ENCODE results near the gene FASTKD2. TPM values are rescaled to one million over a fixed set of nuclear protein-coding genes. Genes with fewer than 3 reads are reported as not detected.

The FASTKD2 gene
- total and polyA plus RNA-seq, 2 donors (not counting 3 experiments of a cell fraction or from before 2014, with no cell fraction given) = 20.6 to 22.6 TPM

DNA sequence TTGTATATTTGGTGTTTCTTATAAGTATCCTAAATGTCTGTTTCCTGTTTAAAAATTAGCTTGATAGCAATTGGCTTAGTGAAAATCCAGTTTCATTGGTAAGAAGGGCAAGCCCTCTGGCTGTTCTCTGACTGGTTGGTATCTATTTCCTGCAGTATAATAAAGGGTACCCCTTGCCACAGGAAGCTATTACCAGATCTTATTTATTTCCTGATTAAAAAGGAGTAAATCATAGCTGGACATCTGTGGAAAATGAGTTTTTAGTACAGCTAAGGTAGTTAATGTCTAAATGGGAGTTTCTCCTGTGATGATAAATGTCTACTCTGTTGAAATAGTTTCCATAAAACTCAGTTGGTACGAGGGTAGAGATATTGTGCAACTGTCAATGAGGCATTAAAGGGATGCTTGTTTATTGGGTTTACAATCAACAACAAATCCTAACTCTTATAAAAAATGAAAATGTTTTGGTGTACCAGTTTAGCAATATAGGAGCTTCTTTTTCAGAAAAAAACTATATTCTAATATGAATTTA is 58.7 kb downstream of the FASTKD2 start:
- CTCF ChIA-PET = no interaction called here
- FAIRE-seq (no peak), DNase-seq (ENCODE audit: low read depth, low spot score) (no peak)
- POLR2A ChIA-PET = no interaction called here
- H3K4me1 ChIP-seq (ENCODE audit: control insufficient read depth, extremely low read depth, insufficient read depth, low read length) = no peaks in the 10 kb centered on the region
- no peaks in the 10 kb centered on the region for H3K36me3 ChIP-seq (ENCODE audit: control insufficient read depth in 2 of 2, extremely low read depth in 1 of 2, insufficient read depth in 2 of 2, low read length in 2 of 2)
- dilution Hi-C loops (cut with MboI; ENCODE audit: extremely low pct_ligation_motif_present, low sequenced_read_pairs) (no loop called here), intact Hi-C loops (cut with micrococcal nuclease) (no loop called here)
- TF ChIP-seq FOS (IDR thresholded peaks at IDR 0.05; ENCODE audit: borderline replicate concordance, insufficient read depth, low read length) = no peak
- TF ChIP-seq POLR2AphosphoS5 (IDR thresholded peaks at IDR 0.05; ENCODE audit: insufficient read depth, low read depth, low read length) = no peak
- TF ChIP-seq JUN (IDR thresholded peaks at IDR 0.05; ENCODE audit: borderline replicate concordance, insufficient read depth, insufficient read length, low read depth) = no peak
- TF ChIP-seq POLR2A (IDR thresholded peaks at IDR 0.05; ENCODE audit: low read depth, low read length) = no peak
- TF ChIP-seq EZH2 (IDR thresholded peaks at IDR 0.05; ENCODE audit: borderline replicate concordance, low read depth, low read length, severe bottlenecking) = no peak
- TF ChIP-seq, protein P1, sequence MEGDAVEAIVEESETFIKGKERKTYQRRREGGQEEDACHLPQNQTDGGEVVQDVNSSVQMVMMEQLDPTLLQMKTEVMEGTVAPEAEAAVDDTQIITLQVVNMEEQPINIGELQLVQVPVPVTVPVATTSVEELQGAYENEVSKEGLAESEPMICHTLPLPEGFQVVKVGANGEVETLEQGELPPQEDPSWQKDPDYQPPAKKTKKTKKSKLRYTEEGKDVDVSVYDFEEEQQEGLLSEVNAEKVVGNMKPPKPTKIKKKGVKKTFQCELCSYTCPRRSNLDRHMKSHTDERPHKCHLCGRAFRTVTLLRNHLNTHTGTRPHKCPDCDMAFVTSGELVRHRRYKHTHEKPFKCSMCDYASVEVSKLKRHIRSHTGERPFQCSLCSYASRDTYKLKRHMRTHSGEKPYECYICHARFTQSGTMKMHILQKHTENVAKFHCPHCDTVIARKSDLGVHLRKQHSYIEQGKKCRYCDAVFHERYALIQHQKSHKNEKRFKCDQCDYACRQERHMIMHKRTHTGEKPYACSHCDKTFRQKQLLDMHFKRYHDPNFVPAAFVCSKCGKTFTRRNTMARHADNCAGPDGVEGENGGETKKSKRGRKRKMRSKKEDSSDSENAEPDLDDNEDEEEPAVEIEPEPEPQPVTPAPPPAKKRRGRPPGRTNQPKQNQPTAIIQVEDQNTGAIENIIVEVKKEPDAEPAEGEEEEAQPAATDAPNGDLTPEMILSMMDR (IDR thresholded peaks at IDR 0.05; ENCODE audit: extremely low read depth in 1 of 2, insufficient read depth in 1 of 2, low read depth in 1 of 2, low read length in 2 of 2) = no peak
- no peak for TF ChIP-seq GATA2 (IDR thresholded peaks at IDR 0.05; ENCODE audit: insufficient read depth, insufficient read length, low read depth, low read length)
- TF ChIP-seq, protein P2, sequence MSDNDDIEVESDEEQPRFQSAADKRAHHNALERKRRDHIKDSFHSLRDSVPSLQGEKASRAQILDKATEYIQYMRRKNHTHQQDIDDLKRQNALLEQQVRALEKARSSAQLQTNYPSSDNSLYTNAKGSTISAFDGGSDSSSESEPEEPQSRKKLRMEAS (IDR thresholded peaks at IDR 0.05; ENCODE audit: insufficient read depth, insufficient read length) = no peak
- H3K4me2 ChIP-seq (ENCODE audit: insufficient read depth, low read length) = no peak overlapping the region
- no peaks in the 10 kb centered on the region for H4K20me1 ChIP-seq (replicated peaks; ENCODE audit: control insufficient read depth, extremely low read depth, insufficient read depth, low read length)
- H3K9ac ChIP-seq (replicated peaks; ENCODE audit: extremely low read depth, insufficient read depth, low read length) = no peak overlapping the region
- no peak overlapping the region for H3K4me3 ChIP-seq (replicated peaks in 1 of 3; ENCODE audit: insufficient read depth in 1 of 3, low read depth in 1 of 3, low read length in 3 of 3)
- no peaks in the 10 kb centered on the region for H3K9me3 ChIP-seq (replicated peaks; ENCODE audit: control insufficient read depth, insufficient read depth, low read length)
- no TSS peak for BruUV-seq (replicated peaks)
- no peak overlapping the region for H2AFZ ChIP-seq (ENCODE audit: low read depth, low read length)
- H3K79me2 ChIP-seq (ENCODE audit: control insufficient read depth, insufficient read depth, low read length) = no peaks in the 10 kb centered on the region
- H3K27me3 ChIP-seq (ENCODE audit: control insufficient read depth in 2 of 2, insufficient read depth in 2 of 2, low read length in 2 of 2) = no peaks in the 10 kb centered on the region
- H3K27ac ChIP-seq (ENCODE audit: insufficient read depth, low read depth, low read length) = no peak overlapping the region
- no peaks in the 10 kb centered on the region for H3K9me1 ChIP-seq (replicated peaks; ENCODE audit: control insufficient read depth, extremely low read depth, insufficient read depth, low read length)

All from endothelial cell of umbilical vein (primary cell).